HepG2 (cell line): ENCODE data around the gene ELAVL2.

Experiments
- EZH2 ChIP-seq: conservative IDR thresholded peaks from 2 replicates; pipeline ENCODE4 v1.6.1; 2012; ENCODE audit warnings: mild to moderate bottlenecking, low read depth, low read length, moderate library complexity
- TCF7L2 ChIP-seq: IDR thresholded peaks from 2 replicates; pipeline ENCODE4 v1.6.1; 2011; ENCODE audit warnings: mild to moderate bottlenecking, low read depth, low read length, moderate library complexity

DNA sequence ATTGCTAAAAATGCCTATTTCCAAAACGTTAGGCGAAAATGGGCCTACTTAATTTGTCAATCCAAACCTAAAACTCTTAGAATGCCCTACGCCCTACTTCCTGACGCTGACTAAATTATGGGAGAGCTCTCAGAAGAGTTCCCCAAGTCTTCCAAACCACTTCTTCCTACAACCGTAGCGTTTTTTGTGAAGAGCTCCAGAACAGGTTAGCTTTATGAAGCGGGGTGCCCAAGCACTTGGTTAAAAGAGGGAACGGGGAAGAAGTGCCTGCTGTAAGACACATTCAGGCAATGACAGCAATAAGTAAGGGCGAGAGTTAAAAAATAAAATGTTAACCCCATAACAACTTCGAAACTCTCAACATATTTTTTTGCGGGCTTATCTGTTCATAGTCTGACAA is 2.8 kb downstream of the ELAVL2 start:
- TF ChIP-seq TCF7L2: no peak
- no peak for TF ChIP-seq EZH2
